Ovary (tissue), 3 donors: ENCODE results near the gene OTUD6A.

Source experiments
- CTCF ChIP-seq, 3 donors: fragments of 450-650 bp in 2 of 3; fragments of 200-600 bp in 1 of 3; IDR thresholded peaks; one replicate each; pipeline versions ENCODE4 v1.5.1 to v1.8.0; 2016 to 2022; ENCODE audit warnings: antibody characterized with exemption in 3 of 3, mild to moderate bottlenecking in 1 of 3
- POLR2A ChIP-seq: fragments of 450-650 bp; IDR thresholded peaks from one replicate; pipeline ENCODE4 v1.6.1; 2017; ENCODE audit warnings: antibody characterized with exemption, mild to moderate bottlenecking, moderate library complexity
- donor health status: DM: no; HTN: no; CAD: no.

- TF ChIP-seq CTCF (IDR thresholded peaks at IDR 0.05) = no peak
- TF ChIP-seq POLR2A = no peak
Observed at GRCh38 chrX:70025464-70025863, 36.8 kb upstream of the OTUD6A start.
